Measurements from ENCODE around the gene ADD2.

Gene ADD2

GRCh38 chr2:70719231-70719630, 48.8 kb downstream of the ADD2 start:
- no peak for DNase-seq

GRCh38 chr2:70718736-70719135, 49.3 kb downstream of the ADD2 start:
- no peak for DNase-seq

- DNase-seq: no peak
Observed at GRCh38 chr2:70718241-70718640, 49.8 kb downstream of the ADD2 start.

- no peak for DNase-seq
Observed at GRCh38 chr2:70717431-70718038, 50.5 kb downstream of the ADD2 start.

GRCh38 chr2:70716951-70717350, 51.0 kb downstream of the ADD2 start:
- DNase-seq: no peak

GRCh38 chr2:70716131-70716743, 51.8 kb downstream of the ADD2 start:
- DNase-seq: no peak

- no peak for DNase-seq
Observed at GRCh38 chr2:70715071-70715985, 52.7 kb downstream of the ADD2 start.

GRCh38 chr2:70714141-70714905, 53.7 kb downstream of the ADD2 start:
- no peak for DNase-seq

GRCh38 chr2:70712916-70713315, 55.1 kb downstream of the ADD2 start:
- DNase-seq: no peak

- no peak for DNase-seq
Observed at GRCh38 chr2:70711191-70711590, 56.8 kb downstream of the ADD2 start.

GRCh38 chr2:70710038-70710690, 57.8 kb downstream of the ADD2 start:
- no peak for DNase-seq

GRCh38 chr2:70709275-70710037, 58.5 kb downstream of the ADD2 start:
- no peak for DNase-seq

- DNase-seq: no peak
Observed at GRCh38 chr2:70708376-70709199, 59.4 kb downstream of the ADD2 start.

GRCh38 chr2:70707706-70708105, 60.3 kb downstream of the ADD2 start:
- DNase-seq: no peak

GRCh38 chr2:70706026-70706795, 61.8 kb downstream of the ADD2 start:
- no peak for DNase-seq

GRCh38 chr2:70705160-70705850, 62.7 kb downstream of the ADD2 start:
- no peak for DNase-seq

- no peak for DNase-seq
Observed at GRCh38 chr2:70703900-70704549, 64.0 kb downstream of the ADD2 start.

- DNase-seq: no peak
Observed at GRCh38 chr2:70702711-70703395, 65.1 kb downstream of the ADD2 start.

Data from activated CD8-positive, alpha-beta memory T cell treated with anti-CD3 and anti-CD28 coated beads, Interleukin-2, amount 50 U/mL, for 4 hours (primary cell).